ENCODE measurements around the gene CCDC7.
"Not testable (repeated sequence)": the region's sequence is repeated elsewhere in the genome, so short reads cannot be mapped to it uniquely, and the experiment has no call there.

The CCDC7 gene

DNA sequence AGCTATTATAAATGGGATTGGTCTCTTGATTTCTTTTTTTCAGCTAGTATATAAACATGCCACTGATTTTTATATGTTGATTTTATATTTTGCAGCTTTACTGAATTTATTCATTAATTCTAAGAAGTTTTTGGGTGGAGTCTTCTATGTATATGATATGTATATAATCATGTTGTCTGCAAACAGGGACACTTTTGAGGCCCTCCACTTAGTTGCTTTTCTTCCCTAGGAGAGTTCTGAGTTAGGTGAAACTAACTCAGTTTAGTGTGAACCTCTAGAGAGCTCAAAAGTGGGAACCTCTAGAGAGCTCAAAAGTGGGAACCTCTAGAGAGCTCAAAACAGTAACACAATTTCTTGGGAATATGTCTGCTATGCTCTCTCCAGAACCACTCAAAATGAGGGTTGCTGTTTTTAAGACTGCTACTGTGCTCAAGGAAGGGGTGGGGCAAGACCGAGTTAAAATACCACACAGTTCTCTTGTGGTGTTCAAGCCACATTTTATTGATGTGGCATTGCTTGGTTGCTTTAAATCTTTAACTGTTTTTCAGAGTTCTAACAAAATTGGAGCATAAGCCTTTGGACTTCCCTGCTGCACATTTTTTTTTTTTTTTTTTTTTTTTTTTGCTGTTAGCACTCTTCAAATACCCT, 13.2 kb downstream of the CCDC7 start:
- no peak for DNase-seq

DNA sequence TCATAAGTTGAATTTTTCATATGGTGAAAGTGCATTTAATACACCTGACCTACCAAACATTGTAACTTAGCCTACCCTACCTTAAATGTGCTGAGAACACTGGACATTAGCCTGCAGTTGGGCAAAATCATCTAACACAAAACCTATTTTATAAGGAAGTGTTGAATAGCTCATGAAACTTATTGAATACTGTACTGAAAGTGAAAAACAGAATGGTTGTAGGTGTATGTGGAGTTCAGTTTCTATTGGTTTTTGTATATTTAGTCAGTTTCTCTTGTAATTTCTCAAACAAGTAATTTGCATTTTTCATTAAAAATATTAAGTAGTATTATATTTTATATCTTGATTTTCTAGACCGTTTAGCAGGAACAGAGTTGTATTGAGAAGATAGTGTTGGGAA, 15.3 kb downstream of the CCDC7 start:
- DNase-seq = no peak

DNA sequence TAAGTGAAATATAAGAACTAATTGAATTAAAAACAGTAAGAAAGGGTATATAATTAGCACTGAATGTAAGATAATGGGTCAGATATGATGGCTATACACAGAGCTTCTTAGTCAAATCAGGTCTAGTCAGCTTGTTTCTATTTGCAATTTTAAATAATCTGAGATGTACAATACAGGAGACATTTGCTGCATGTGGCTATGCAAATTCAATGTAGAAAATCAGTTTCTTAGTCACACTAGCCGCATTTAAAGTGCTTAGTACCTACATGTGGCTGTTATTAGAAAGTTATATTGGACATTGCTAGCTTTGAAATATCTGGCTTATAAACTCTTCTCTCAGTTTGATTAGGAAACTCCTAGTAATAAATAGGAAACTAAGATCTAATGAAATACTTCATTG, 25.3 kb downstream of the CCDC7 start:
- DNase-seq = no peak

DNA sequence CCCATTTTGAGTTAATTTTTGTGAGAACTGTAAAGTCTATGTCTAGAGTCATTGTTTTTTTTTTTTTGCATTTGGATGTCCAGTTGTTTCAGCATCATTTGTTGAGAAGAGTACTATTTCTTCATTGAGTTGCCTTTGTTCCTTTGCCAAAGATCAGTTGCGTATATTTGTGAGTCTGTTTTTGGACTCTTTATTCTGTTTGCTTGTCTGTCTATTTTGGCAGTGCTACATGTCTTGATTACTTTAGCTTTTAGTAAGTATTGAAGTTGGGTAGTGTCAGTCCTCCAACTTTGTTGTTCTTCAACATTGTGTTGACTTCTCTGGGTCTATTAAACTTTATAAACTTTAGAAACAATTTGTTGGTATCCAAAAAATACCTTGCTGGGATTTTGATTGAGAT, 31.6 kb downstream of the CCDC7 start:
- no peak for DNase-seq

DNA sequence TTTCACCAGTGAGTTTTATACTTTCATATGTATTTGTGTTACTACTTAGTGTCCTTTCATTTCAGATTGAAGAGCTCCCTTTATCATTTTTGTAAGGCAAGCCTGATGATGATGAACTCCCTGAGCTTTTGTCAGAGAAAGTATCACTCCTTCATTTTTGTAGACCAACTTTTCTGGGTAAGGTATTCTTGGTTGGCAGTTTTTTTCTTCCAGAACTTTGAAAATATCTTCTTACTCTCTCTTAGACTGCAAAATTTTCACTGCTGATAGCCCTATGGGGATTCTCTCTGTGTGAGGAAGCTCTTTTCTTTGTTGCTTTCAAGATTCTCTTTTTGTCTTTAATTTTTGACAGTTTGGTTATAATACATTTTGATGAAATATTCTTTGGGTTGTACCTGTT, 35.7 kb downstream of the CCDC7 start:
- no peak for DNase-seq

DNA sequence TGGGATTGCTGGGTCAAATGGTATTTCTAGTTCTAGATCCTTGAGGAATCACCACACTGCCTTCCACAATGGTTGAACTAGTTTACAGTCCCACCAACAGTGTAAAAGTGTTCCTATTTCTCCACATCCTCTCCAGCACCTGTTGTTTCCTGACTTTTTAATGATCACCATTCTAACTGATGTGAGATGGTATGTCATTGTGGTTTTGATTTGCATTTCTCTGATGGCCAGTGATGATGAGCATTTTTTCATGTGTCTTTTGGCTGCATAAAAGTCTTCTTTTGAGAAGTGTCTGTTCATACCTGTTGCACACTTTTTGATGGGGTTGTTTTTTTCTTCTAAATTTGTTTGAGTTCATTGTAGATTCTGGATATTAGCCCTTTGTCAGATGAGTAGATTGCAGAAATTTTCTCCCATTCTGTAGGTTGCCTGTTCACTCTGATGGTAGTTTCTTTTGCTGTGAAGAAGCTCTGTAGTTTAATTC, 37.1 kb downstream of the CCDC7 start:
- not testable (repeated sequence) for DNase-seq

DNA sequence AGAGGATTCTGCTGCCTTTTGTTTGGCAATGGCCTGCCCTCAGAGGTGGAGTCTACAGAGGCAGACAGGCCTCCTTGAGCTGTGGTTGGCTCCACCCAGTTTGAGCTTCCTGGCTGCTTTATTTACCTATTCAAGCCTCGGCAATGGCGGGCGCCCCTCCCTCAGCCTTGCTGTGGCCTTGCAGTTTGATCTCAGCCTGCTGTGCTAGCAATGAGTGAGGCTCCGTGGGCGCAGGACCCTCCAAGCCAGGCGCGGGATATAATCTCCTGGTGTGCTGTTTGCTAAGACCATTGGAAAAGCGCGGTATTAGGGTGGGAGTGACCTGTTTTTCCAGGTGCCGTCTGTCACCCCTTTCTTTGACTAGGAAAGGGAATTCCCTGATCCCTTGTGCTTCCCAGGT, 42.1 kb downstream of the CCDC7 start:
- DNase-seq = not testable (repeated sequence)

DNA sequence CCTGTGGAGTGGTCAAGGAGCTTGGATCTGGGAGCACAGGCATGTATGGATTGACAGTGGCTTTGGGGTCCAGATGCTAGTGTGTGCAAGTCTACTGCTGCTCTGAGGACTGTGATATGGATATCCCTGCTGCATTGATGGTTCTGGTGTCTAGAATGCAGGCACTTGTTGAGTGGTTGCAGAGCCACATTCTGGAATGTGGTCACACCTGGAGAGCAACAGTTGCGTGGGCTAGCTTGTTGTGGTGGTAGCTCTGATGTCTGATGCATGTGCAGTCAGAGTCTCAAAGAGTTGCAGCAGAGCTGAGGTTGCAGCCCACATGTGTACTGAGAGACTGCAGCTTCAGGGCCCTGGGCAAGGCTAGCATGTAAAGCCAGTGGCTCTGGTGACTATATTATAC, 43.2 kb downstream of the CCDC7 start:
- DNase-seq = no peak

DNA sequence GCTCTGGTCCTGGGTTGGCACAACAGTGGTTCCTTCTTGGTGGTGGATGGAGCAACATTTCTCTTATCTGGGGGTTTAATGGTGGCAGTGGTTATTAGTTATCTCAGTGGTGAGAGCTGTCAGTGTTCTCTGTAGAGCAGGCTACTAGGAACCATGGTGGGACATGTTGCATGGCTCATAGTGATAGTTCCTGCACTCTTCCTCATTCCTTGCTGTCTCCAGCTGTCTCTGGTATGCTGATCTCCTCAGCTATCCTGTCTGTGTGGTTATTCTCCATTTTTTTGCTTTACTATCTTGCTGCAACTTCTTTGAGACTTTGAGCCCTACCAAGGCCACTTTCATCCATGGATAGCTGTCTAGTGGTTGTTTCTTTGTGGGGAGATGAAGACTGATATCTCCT, 44.0 kb downstream of the CCDC7 start:
- DNase-seq = no peak

DNA sequence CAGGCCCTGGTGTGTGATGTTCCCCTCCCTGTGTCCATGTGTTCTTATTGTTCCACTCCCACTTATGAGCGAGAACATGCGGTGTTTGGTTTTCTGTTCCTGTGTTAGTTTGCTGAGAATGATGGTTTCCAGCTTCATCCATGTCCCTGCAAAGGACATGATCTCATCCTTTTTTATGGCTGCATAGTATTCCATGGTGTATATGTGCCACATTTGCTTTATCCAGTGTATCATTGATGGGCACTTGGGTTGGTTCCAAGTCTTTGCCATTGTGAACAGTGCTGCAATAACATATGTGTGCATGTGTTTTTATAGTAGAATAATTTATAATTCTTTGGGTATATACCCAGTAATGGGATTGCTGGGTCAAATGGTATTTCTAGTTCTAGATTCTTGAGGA, 48.6 kb downstream of the CCDC7 start:
- not testable (repeated sequence) for DNase-seq

DNA sequence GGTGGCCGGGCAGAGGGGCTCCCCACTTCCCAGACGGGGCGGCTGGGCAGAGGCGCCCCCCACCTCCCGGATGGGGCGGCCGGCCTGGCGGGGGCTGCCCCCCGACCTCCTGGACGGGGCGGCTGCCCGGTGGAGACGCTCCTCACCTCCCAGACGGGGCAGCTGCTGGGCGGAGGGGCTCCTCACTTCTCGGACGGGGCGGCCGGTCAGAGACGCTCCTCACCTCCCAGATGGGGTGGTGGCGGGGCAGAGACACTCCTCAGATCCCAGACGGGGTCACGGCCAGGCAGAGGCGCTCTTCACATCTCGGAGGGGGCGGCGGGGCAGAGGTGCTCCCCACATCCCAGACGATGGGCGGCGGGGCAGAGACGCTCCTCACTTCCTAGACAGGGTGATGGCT, 54.2 kb downstream of the CCDC7 start:
- not testable (repeated sequence) for DNase-seq

DNA sequence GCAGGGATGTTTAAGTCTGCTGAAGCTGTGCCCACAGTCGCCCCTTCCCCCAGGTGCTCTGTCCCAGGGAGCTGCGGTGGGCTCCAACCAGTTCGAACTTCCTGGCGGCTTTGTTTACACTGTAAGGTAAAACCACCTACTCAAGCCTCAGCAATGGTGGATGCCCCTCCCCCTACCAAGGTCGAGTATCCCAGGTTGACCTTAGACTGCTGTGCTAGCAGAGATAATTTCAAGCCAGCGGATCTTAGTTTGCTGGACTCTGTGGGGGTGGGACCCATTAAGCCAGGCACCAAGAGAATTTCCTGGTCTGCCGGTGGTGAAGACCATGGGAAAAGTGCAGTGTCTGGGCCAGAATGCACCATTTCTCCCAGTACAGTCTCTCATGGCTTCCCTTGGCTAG, 56.0 kb downstream of the CCDC7 start:
- DNase-seq = no peak

DNA sequence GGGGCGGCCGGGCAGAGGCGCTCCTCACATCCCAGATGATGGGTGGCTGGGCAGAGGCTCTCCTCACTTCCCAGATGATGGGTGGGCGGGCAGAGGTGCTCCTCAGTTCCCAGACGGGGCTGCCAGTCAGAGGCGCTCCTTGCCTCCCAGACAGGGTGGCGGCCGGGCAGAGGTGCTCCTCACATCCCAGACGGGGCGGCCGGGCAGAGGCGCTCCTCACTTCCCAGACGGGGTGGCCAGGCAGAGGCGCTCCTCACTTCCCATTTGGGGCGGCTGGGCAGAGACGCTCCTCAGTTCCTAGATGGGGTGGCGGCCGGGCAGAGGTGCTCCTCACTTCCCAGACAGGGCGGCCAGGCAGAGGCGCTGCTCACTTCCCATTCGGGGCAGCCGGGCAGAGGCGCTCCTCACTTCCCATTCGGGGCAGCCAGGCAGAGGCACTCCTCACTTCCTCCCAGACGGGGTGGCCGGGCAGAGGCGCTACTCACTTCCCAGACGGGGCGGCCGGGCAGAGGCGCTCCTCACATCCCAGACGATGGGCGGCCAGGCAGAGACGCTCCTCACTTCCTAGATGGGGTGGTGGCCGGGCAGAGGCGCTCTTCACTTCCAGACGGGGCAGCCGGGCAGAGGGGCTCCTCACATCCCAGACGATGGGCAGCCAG, 60.0 kb downstream of the CCDC7 start:
- not testable (repeated sequence) for DNase-seq

DNA sequence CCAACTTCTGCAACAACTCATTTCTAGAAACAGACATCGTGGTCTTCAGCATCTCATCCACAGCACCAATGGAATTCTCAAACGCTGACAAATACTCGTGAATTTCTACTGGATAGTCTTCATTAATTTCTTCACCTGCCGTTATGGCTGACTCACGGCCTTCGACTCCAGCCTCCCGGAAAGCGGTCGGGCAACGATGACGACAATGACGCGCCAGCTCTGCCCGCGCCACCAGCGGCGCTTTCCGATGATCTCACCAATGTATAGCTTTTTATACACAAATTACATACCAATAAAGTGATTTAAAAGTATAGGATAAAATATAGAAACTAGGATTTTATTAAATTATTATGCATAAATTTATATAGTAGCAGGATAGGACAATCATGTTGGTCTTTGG, 65.7 kb downstream of the CCDC7 start:
- DNase-seq = no peak

DNA sequence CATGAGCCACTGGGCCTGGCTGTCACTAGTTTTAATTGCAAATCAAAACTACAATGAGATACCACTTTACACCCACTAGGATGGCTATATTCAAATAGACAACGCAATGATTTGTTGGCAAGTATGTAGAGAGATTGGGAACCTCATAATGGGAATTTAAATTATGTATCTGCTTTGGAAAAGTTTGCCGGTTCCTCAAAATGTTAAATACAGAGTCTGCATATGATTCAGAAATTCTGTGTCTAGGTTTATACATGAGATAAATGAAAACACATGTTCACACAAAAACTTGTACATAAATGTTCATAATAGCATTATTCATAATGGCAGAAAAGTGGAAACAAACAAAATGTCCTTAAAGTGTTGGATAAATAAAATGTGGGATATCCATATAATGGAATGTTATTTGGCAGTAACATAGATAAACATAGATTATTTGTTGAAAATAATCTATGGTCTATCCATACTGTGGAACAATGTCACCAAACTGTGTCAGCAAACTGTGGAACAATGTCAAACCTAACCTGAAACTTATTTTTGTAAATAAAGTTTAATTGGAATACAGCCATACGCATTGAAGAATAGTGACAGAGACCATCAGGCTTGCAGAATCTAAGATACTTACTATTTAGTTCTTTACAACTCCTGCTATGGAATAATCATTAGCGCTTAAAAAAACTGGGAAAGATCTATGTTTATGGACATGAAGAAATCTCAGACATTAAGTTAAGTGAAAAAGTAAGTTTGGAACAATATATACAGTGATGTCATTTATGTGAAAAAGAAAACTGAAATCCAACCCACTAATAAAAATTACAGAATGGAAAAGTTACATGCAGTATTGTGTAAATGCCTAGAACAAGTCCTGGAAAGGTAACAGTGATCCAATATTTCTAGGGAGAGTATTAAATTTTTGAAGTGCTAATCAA, 70.9 kb downstream of the CCDC7 start:
- DNase-seq = no peak

DNA sequence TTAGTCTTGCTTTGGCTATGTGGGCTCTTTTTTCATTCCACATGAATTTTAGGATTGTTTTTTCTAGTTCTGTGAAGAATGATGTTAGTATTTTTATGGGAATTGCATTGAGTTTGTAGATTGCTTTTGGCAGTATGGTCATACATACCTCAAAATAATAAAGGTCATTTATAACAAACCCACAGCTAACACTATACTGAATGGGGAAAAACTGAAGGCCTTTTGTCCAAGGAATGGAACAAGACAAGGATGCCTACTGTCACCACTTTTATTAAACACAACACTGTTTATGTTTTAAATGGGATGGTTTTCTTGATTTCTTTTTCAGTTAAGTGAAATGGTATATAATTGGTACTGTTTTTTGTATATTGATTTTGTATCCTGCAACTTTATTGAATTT, 84.3 kb downstream of the CCDC7 start:
- DNase-seq = no peak

DNA sequence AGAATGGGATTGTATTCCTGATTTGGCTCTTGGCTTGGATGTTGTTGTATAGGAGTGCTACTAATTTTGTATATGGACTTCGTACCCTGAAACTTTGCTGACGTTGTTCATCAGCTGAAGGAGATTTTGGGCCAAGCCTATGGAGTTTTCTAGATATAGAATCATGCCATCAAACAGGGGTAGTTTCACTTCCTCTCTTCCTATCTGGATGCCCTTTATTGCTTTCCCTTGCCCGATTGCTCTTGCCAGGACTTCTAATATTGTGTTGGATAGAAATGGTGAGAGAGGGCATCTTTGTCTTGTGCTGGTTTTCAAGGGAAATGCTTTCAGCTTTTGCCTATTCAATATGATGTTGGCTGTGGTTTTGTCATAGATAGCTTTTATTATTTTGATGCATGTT, 92.3 kb downstream of the CCDC7 start:
- no peak for DNase-seq

DNA sequence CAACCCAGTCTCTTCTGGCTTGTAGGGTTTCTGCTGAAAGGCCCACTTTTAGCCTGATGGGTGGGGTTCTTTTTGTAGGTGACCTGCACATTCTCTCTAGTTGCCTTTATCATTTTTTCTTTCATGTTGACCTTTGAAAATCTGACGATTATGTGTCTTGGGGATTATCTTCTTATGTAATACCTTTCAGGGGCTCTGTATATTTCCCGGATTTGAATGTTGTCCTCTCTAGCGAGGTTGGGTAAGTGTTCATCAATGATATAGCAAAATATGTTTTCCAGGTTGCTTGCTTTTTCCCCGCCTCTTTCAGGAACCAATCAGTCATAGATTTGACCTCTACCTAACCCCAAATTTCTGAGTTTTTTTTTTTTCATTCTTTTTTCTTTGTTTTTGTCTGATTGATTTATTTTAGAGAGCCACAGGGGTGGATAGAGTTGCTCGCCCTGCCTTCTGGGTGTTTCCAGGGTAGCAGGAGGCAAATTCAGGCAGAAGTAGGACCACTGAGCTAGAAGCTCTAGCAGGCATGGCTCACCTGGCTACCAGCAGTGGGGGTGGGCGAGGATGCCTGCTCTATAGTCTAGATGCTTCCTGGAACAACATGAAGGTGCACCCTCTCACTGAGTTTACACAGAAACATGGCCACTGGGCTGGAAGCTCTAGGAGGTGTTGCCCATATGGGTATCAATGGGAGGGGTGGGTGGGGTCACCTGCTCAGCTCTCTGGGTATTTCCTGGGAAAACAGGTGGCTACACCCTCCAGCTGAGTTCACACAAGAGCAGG, 94.9 kb downstream of the CCDC7 start:
- no peak for DNase-seq

DNA sequence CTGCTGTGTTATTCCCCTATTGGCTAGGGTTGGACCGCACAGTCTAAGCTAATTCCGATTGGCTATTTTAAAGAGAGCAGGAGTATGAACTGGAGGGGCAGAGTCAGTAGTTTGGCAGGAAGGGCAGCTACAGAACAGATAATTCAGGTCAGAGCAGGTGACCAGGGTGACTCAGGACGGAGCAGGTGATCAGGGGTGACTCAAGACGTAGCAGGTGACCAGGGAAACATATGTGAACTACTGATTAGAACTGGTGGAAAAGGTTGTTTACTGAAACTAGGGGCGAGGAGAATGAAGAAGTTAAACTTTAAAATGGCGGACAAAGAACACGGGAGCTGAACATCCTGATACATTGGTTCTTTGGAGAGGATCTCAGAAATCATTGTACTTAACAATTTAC, 102.3 kb downstream of the CCDC7 start:
- no peak for DNase-seq

DNA sequence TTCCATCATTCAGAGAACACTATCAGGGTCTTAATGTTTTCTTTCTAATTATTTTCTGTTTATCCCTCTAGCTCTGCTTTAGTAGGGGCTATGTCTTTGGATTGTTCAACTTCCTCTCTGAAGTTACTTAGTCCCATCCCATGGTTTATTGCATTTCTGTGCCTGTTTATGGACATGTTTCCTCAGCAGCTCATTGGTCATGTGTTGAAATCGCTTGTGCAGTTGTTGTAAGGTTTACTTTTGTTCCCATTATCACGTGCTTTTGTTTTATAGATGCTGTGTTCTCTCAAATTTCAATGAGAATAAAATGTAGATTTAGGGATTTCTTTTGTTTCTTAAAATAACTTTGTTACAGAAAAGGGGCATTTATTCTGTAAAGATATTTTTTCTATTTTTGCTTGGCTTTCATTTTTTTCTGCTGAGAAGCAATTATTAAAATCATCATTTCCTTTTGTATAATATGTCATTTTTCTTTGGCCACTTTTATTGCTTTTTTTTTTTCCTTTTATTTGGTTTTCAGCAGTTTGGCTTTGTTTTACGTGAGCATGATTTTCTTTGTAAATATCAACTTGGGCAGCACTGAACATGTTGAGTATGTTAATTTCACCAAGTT, 110.9 kb downstream of the CCDC7 start:
- DNase-seq = no peak

DNA sequence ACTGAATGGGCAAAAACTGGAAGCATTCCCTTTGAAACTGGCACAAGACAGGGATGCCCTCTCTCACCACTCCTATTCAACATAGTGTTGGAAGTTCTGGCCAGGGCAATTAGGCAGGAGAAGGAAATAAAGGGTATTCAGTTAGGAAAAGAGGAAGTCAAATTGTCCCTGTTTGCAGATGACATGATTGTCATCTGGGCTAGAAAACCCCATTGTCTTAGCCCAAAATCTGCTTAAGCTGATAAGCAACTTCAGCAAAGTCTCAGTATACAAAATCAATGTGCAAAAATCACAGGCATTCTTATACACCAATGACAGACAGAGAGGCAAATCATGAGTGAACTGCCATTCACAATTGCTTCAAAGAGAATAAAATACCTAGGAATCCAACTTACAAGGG, 116.8 kb downstream of the CCDC7 start:
- DNase-seq = not testable (repeated sequence)

DNA sequence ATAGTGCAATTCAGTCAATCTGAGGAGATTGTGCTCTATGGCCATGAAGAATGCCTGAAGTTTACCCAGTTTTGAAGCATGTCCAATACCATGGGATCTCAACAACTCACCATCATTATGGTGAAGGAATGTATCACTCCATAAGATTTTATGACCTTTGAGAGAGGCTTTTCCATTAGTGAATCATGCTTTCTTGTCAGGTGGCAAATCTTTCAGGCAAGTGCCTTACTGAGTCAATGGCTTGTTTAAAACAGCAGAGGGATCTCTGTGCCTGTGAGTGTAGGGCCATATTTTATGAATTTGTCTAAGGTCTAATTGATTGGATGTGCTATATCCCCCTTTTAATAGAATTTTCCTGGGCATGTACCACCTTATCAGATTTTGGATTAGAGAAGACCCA, 131.5 kb downstream of the CCDC7 start:
- no peak for DNase-seq

DNA sequence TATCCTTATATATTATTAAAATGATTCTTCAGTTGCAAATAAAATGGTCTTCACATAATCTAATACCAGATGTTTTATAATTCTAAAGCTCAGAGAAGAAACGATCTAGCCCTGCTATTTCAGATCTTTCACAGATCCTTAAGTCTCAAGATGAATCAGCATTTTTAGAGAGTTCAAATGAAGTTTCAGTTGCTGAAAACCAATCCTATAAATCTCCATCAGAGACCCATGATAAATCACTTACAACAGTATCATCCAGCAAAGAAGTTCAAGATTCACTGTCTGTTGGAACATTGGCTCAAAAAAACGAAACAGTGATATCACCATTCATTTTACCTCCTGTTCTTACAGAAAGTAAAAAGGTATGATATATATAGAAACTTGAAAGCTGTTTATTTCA, 137.0 kb downstream of the CCDC7 start:
- DNase-seq = no peak

All from bone marrow (tissue), 2 donors.